Osteoblast (primary cell): ENCODE results near the gene PRKCE. TPM values are rescaled to one million over a fixed set of nuclear protein-coding genes. Genes with fewer than 3 reads are reported as not detected.

Source experiments
- DNase-seq: peaks from one replicate; pipeline ENCODE4 v3.0.0; 2011; ENCODE audit warnings: low spot score, mixed read lengths; ENCODE audit not compliant: insufficient read length; ENCODE audit errors: missing footprints
- H2AFZ ChIP-seq: 2 replicates; pipeline ENCODE4 v1.6.0; 2011; ENCODE audit warnings: mild to moderate bottlenecking, low read length
- H3K27ac ChIP-seq: 2 replicates; pipeline ENCODE4 v1.5.1; 2011; ENCODE audit warnings: mild to moderate bottlenecking, low read depth, low read length, moderate library complexity
- H3K27me3 ChIP-seq: 2 replicates; pipeline ENCODE4 v1.6.0; 2012; ENCODE audit warnings: mild to moderate bottlenecking, control low read depth, inconsistent platforms, low read length, moderate library complexity; ENCODE audit not compliant: insufficient read depth
- H3K36me3 ChIP-seq: 2 replicates; pipeline ENCODE4 v1.5.1; 2011; ENCODE audit warnings: mild to moderate bottlenecking, low read length, control low read depth, moderate library complexity; ENCODE audit not compliant: insufficient read depth
- H3K4me1 ChIP-seq: 2 replicates; pipeline ENCODE4 v1.5.1; 2011; ENCODE audit warnings: mild to moderate bottlenecking, low read length, control low read depth, moderate library complexity; ENCODE audit not compliant: insufficient read depth
- H3K4me2 ChIP-seq: 2 replicates; pipeline ENCODE4 v1.6.0; 2011; ENCODE audit warnings: mild to moderate bottlenecking, low read length; ENCODE audit not compliant: insufficient read depth
- H3K4me3 ChIP-seq: fragments of 200-600 bp; sonication (generic); 3 replicates; pipeline ENCODE4 v1.5.1; 2012; ENCODE audit warnings: mild to moderate bottlenecking, low read length, inconsistent platforms; ENCODE audit not compliant: insufficient read depth
- H3K79me2 ChIP-seq: 2 replicates; pipeline ENCODE4 v1.6.0; 2012; ENCODE audit warnings: mild to moderate bottlenecking, low read length, control low read depth, inconsistent platforms; ENCODE audit not compliant: insufficient read depth
- H3K9me3 ChIP-seq: 2 replicates; pipeline ENCODE4 v1.5.1; 2011; ENCODE audit warnings: low read depth, low read length, control low read depth
- H4K20me1 ChIP-seq: 2 replicates; pipeline ENCODE4 v1.6.0; 2012; ENCODE audit warnings: mild to moderate bottlenecking, low read length, control low read depth; ENCODE audit not compliant: insufficient read depth
- CTCF ChIP-seq: IDR thresholded peaks from 2 replicates; pipeline ENCODE4 v1.5.1; 2011; ENCODE audit warnings: mild to moderate bottlenecking, low read depth, low read length, moderate library complexity; ENCODE audit errors: extremely low read depth
- total RNA-seq: library from RNA; depleted of rRNA; stranded (reverse); fragments of >200 nt; gene quantifications from 2 replicates; pipeline ENCODE4 v1.2.3, GENCODE V29; 2012

The PRKCE gene
- total RNA-seq, 1 donor: 22.1 TPM

- Histone ChIP-seq H3K9me3 (no peaks in the 10 kb centered on the region), H2AFZ (peak overlapping the region; percentile 56), H3K27me3 (no peaks in the 10 kb centered on the region), H3K4me1 (peaks cover 21% of the 10 kb centered on the region), H3K4me3 (no peak overlapping the region), H3K79me2 (no peaks in the 10 kb centered on the region), H3K27ac (peak overlapping the region; percentile 32), H4K20me1 (no peaks in the 10 kb centered on the region), H3K36me3 (no peaks in the 10 kb centered on the region), H3K4me2 (peak overlapping the region; percentile 28)
- no peak for DNase-seq
- no peak for TF ChIP-seq CTCF
These were observed 363.6 kb downstream of the PRKCE start for GRCh38 chr2:46014911-46015654.

GRCh38 chr2:46015671-46016070 is 364.2 kb downstream of the PRKCE start:
- Histone ChIP-seq H3K27ac (peak overlapping the region; percentile 32), H3K79me2 (no peaks in the 10 kb centered on the region)
- TF ChIP-seq CTCF: no peak

DNA sequence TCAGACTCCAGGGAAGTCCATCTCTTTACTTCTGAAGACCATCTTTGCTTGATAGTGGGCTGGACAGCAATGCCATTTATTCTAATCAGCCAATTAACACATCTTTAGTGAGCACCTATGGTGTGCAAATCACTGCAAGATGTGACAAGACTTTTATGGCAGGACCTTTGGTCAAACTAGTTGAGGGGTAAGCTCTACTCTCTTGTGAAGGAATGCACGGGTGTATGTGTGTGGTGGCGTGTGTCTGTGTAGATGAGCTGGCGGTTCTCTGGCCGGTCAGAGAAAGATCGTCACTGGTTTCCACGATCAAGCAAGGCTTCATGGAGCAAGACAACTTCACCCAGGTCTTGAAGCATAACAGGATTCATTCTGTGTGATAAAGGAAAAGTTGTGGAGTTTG is 364.6 kb downstream of the PRKCE start:
- no peak for DNase-seq
- peak overlapping the region; percentile 28 for H3K4me2 ChIP-seq
- peaks cover 27% of the 10 kb centered on the region for H3K4me1 ChIP-seq
- no peak overlapping the region for H3K4me3 ChIP-seq
- H3K79me2 ChIP-seq: no peaks in the 10 kb centered on the region
- H3K27me3 ChIP-seq: no peaks in the 10 kb centered on the region
- no peaks in the 10 kb centered on the region for H3K36me3 ChIP-seq
- H3K27ac ChIP-seq: no peak overlapping the region
- H2AFZ ChIP-seq: no peak overlapping the region
- no peak for TF ChIP-seq CTCF
- H3K9me3 ChIP-seq: no peaks in the 10 kb centered on the region
- H4K20me1 ChIP-seq: no peaks in the 10 kb centered on the region

More at GRCh38 chr2:46015671-46016070, 364.2 kb downstream of the PRKCE start:
- Histone ChIP-seq H3K36me3 (no peaks in the 10 kb centered on the region), H3K27me3 (no peaks in the 10 kb centered on the region), H3K4me3 (no peak overlapping the region), H3K9me3 (no peaks in the 10 kb centered on the region), H3K4me2 (peak overlapping the region; percentile 28), H2AFZ (peak overlapping the region; percentile 28), H3K4me1 (peaks cover 26% of the 10 kb centered on the region), H4K20me1 (no peaks in the 10 kb centered on the region)
- no peak for DNase-seq

DNA sequence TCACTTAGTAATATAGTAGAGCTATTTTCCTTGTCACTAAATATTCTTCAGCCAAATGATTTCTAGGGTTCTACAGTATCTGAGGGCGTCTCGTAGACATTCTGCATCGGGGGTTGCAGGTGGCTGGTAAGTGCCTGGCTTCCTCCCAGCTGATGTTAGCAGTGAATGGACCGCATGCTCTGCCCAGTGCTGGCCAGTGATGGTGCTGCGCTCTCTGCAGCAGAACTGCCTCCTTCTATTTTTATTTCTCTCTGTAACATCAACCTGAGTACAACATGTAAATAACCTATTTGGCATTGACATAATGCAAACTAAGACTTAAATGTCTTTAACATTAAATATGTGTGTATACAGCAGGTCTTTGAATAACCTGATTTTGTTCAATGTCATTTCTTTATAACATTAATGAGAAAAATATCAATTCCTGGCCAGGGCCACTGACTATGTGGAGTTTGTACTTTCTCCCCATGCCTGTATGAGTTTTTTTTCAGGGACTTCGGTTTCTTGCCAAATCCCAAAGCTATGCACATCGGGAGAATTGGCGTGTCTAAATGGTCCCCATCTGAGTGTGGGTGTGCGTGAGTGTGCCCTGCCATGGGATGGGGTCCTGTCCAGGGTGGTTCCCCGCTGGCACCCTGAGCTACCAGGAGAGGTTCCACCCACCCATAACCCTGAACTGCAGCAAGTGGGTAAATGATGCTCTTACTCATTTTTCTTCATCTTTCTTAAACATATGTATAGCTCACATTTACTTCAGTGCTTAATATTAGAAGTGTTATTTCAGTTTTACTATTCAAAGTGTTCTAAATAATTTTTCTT is 367.5 kb downstream of the PRKCE start:
- H3K36me3 ChIP-seq: no peaks in the 10 kb centered on the region
- H3K4me2 ChIP-seq: no peak overlapping the region
- no peak for DNase-seq
- peaks cover 21% of the 10 kb centered on the region for H3K4me1 ChIP-seq
- no peaks in the 10 kb centered on the region for H3K27me3 ChIP-seq
- no peak overlapping the region for H2AFZ ChIP-seq
- no peak overlapping the region for H3K4me3 ChIP-seq
- no peaks in the 10 kb centered on the region for H3K79me2 ChIP-seq
- TF ChIP-seq CTCF: no peak
- no peak overlapping the region for H3K27ac ChIP-seq
- H4K20me1 ChIP-seq: no peaks in the 10 kb centered on the region
- no peaks in the 10 kb centered on the region for H3K9me3 ChIP-seq
